NB4 (cell line): Measurements from ENCODE around the gene CALD1.

Experiments
- CTCF ChIP-seq: IDR thresholded peaks from one replicate; pipeline ENCODE4 v1.5.1; 2012; ENCODE audit warnings: low read depth, low read length
- MYC ChIP-seq: IDR thresholded peaks from 2 replicates; pipeline ENCODE4 v1.6.1; 2011; ENCODE audit warnings: low read depth, low read length

DNA sequence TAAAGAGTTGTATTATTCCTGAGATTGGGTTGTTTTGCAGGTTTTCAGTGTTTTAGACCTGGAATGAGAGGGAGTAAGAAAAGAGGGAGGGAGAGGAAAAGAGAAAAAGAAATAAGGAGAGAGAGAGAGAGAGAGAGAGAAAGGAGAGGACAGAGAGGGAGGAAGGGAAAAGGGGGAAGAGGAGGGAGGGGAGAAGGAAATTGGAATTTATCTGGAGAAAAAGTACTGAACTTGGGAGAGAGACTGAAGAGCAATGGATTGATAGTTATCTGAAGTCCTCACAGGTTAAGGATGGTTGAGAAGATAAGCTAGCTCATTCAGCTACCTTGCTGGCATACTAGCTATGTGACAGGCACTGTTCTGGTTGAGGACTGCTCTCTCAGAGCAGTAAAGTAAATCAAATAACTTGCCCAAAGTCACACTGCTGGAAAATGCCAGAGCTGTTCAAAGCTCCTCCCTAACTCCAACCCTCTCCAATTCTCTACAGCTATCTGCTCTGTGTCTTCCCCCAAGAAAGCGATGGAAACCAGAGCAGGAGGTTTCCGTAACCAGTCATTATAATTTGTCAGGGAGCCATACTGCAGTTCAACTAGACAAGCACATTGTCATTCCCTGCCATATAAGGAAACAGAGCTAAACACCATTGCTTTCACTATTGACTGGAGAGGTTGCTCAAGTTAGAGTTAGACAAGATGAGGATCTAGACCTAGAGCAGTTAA, 10.7 kb downstream of the CALD1 start:
- TF ChIP-seq CTCF (no peak), MYC (no peak)
